Measurements from ENCODE around the gene AFF2.

AFF2 gene

GRCh38 chrX:148618470-148619445 lies 118.3 kb downstream of the AFF2 start:
- H3K27me3 ChIP-seq (ENCODE audit: low read depth, low read length): no peaks in the 10 kb centered on the region
- no peaks in the 10 kb centered on the region for H3K9me3 ChIP-seq (ENCODE audit: control insufficient read depth in 1 of 2, low read length in 2 of 2)
- no peak overlapping the region for H3K27ac ChIP-seq (ENCODE audit: low read length)
- H3K4me1 ChIP-seq (ENCODE audit: control insufficient read depth in 1 of 2, insufficient read depth in 2 of 2, low read length in 2 of 2): no peaks in the 10 kb centered on the region
- H3K4me3 ChIP-seq (ENCODE audit: low read depth in 1 of 2, low read length in 2 of 2): no peak overlapping the region
- no peaks in the 10 kb centered on the region for H3K36me3 ChIP-seq (ENCODE audit: control insufficient read depth in 1 of 2, insufficient read depth in 2 of 2, low read length in 2 of 2)

GRCh38 chrX:148620023-148620422 lies 119.6 kb downstream of the AFF2 start:
- H3K36me3 ChIP-seq (ENCODE audit: control insufficient read depth in 1 of 2, insufficient read depth in 2 of 2, low read length in 2 of 2): no peaks in the 10 kb centered on the region
- H3K27me3 ChIP-seq (ENCODE audit: low read depth, low read length): no peaks in the 10 kb centered on the region
- H3K27ac ChIP-seq (ENCODE audit: low read length): no peak overlapping the region
- H3K4me1 ChIP-seq (ENCODE audit: control insufficient read depth in 1 of 2, insufficient read depth in 2 of 2, low read length in 2 of 2): no peaks in the 10 kb centered on the region
- no peaks in the 10 kb centered on the region for H3K9me3 ChIP-seq (ENCODE audit: control insufficient read depth in 1 of 2, low read length in 2 of 2)
- H3K4me3 ChIP-seq (ENCODE audit: low read depth in 1 of 2, low read length in 2 of 2): no peak overlapping the region

DNA sequence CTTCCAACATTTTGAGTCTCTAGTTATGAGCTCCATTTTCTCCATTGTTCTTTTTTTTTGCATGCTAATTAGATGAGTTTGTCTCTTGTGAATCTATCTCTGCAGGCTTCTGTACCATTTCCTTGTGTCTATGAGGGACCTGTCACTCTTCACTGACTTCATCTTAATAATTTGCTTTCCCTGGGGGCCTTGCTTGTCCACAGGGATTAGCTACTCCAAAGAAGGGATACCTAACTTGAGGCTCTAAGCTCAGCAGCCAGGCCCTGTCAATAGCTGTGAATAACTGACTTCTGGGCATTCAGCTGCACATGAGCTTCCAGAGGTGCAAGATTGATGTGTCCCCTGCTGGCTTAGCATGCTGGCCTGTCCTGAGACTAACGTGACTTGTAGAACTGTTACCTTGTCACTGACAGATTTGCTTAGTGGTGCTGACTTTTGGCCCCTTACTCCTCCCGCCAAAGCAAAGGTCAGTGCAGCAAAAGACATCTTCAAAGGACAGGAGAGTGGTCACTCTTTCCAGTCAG lies 124.6 kb downstream of the AFF2 start:
- Histone ChIP-seq H3K27me3 (ENCODE audit: low read depth, low read length) (no peaks in the 10 kb centered on the region), H3K36me3 (ENCODE audit: control insufficient read depth in 1 of 2, insufficient read depth in 2 of 2, low read length in 2 of 2) (no peaks in the 10 kb centered on the region), H3K4me1 (ENCODE audit: control insufficient read depth in 1 of 2, insufficient read depth in 2 of 2, low read length in 2 of 2) (no peaks in the 10 kb centered on the region), H3K4me3 (ENCODE audit: low read depth in 1 of 2, low read length in 2 of 2) (no peak overlapping the region), H3K9me3 (ENCODE audit: control insufficient read depth in 1 of 2, low read length in 2 of 2) (no peaks in the 10 kb centered on the region), H3K27ac (ENCODE audit: low read length) (no peak overlapping the region)

- no peak overlapping the region for H3K4me3 ChIP-seq (ENCODE audit: low read depth in 1 of 2, low read length in 2 of 2)
- H3K27me3 ChIP-seq (ENCODE audit: low read depth, low read length): no peaks in the 10 kb centered on the region
- H3K36me3 ChIP-seq (ENCODE audit: control insufficient read depth in 1 of 2, insufficient read depth in 2 of 2, low read length in 2 of 2): no peaks in the 10 kb centered on the region
- H3K4me1 ChIP-seq (ENCODE audit: control insufficient read depth in 1 of 2, insufficient read depth in 2 of 2, low read length in 2 of 2): no peaks in the 10 kb centered on the region
- H3K27ac ChIP-seq (ENCODE audit: low read length): no peak overlapping the region
- no peaks in the 10 kb centered on the region for H3K9me3 ChIP-seq (ENCODE audit: control insufficient read depth in 1 of 2, low read length in 2 of 2)
Measured at GRCh38 chrX:148628621-148629020, 128.2 kb downstream of the AFF2 start.

DNA sequence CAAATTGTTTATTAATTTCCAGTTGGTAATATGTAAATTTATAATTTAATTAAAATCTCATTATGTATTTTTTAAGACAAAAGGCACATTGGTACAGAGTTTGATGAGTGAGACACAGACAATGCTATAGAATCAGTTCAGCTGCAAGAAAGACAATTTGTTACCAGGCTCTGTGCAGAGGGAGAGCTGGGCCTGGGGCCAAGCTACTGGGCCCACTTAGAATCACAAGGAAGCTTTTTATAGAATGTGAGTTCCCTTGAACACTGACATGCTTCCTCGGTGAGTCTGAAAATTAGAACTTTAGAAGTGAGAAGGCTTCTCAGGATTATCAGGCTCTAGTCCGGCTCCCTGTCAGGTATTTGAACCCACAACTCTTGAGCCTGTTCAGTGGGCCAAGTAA lies 129.0 kb downstream of the AFF2 start:
- H3K4me3 ChIP-seq (ENCODE audit: low read depth in 1 of 2, low read length in 2 of 2): no peak overlapping the region
- H3K4me1 ChIP-seq (ENCODE audit: control insufficient read depth in 1 of 2, insufficient read depth in 2 of 2, low read length in 2 of 2): no peaks in the 10 kb centered on the region
- H3K27me3 ChIP-seq (ENCODE audit: low read depth, low read length): no peaks in the 10 kb centered on the region
- no peak overlapping the region for H3K27ac ChIP-seq (ENCODE audit: low read length)
- H3K36me3 ChIP-seq (ENCODE audit: control insufficient read depth in 1 of 2, insufficient read depth in 2 of 2, low read length in 2 of 2): no peaks in the 10 kb centered on the region
- H3K9me3 ChIP-seq (ENCODE audit: control insufficient read depth in 1 of 2, low read length in 2 of 2): no peaks in the 10 kb centered on the region

DNA sequence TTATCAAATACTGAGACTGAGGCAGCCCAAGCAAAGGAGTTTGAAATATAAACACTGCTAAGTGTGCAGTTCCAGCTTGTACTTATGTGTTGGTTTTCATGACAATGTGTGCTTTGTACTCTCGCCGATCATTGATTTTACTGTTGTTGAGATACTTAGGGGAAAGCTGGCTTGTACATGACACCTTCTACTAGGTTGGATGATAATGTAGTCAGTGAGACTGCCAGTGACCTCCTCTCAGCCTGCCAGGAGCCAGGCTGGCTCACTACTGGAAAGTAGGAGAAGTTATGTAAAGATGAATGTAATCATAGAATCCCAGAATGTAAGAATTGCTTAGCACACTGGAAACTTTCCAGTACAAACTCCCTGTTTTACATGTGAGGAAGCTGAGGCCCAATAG lies 132.0 kb downstream of the AFF2 start:
- Histone ChIP-seq H3K27ac (ENCODE audit: low read length) (no peak overlapping the region), H3K36me3 (ENCODE audit: control insufficient read depth in 1 of 2, insufficient read depth in 2 of 2, low read length in 2 of 2) (no peaks in the 10 kb centered on the region), H3K27me3 (ENCODE audit: low read depth, low read length) (no peaks in the 10 kb centered on the region), H3K4me3 (ENCODE audit: low read depth in 1 of 2, low read length in 2 of 2) (no peak overlapping the region), H3K4me1 (ENCODE audit: control insufficient read depth in 1 of 2, insufficient read depth in 2 of 2, low read length in 2 of 2) (no peaks in the 10 kb centered on the region), H3K9me3 (ENCODE audit: control insufficient read depth in 1 of 2, low read length in 2 of 2) (no peaks in the 10 kb centered on the region)

DNA sequence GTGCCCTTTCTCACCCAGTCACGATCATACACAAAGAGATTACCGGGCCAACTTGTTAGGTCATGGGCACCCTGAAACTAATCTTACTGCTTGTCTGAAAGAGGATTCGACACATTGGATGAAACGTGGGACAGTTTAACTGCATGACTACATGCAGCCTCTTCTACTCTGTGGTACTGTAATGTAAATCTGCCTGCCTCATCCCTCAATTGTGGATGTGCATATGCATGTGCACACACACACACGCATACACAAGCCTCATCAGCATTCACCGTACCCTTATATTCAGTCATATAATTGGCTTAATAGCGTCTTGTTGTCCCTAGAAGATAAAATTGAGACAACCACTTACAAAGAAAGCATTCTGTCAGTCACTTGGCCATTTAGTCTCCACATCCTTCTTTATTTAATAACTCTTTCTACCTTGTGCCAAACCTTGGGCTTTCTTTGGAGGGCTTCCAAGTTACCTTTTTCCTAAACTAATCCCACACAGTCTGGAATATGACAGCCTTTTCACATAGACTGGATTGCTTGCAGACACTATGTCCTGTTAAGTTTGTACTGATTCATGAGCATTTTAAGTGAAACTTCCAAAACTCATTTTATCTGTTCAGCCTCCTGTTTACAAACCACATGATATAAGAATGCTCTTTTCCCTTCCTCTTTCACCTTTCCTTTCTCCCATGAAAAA lies 132.9 kb downstream of the AFF2 start:
- Histone ChIP-seq H3K36me3 (ENCODE audit: control insufficient read depth in 1 of 2, insufficient read depth in 2 of 2, low read length in 2 of 2) (no peaks in the 10 kb centered on the region), H3K27ac (ENCODE audit: low read length) (no peak overlapping the region), H3K27me3 (ENCODE audit: low read depth, low read length) (no peaks in the 10 kb centered on the region), H3K4me1 (ENCODE audit: control insufficient read depth in 1 of 2, insufficient read depth in 2 of 2, low read length in 2 of 2) (no peaks in the 10 kb centered on the region), H3K9me3 (ENCODE audit: control insufficient read depth in 1 of 2, low read length in 2 of 2) (no peaks in the 10 kb centered on the region), H3K4me3 (ENCODE audit: low read depth in 1 of 2, low read length in 2 of 2) (no peak overlapping the region)

- Histone ChIP-seq H3K4me3 (ENCODE audit: low read depth in 1 of 2, low read length in 2 of 2) (no peak overlapping the region), H3K27me3 (ENCODE audit: low read depth, low read length) (no peaks in the 10 kb centered on the region), H3K27ac (ENCODE audit: low read length) (no peak overlapping the region), H3K4me1 (ENCODE audit: control insufficient read depth in 1 of 2, insufficient read depth in 2 of 2, low read length in 2 of 2) (no peaks in the 10 kb centered on the region), H3K9me3 (ENCODE audit: control insufficient read depth in 1 of 2, low read length in 2 of 2) (no peaks in the 10 kb centered on the region), H3K36me3 (ENCODE audit: control insufficient read depth in 1 of 2, insufficient read depth in 2 of 2, low read length in 2 of 2) (no peaks in the 10 kb centered on the region)
Measured at GRCh38 chrX:148634591-148634990, 134.2 kb downstream of the AFF2 start.

DNA sequence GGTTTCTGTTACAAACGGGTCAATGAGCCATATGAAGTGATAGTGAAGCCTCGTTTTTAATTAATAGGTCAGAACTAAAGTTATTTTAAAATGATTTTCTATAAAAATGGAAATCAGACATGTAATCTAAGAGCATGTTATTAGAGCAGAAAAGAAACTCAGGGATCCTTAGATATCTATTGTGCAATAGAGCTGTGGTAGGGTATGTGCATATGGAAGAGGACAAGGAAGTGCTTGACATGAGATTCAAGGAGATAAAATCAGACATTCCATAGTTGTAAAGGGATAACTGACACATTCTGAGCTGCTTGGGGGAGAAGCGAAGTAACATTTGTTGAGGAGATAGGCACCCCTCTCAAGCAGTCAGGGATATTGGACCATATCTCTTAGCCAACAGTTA lies 143.0 kb downstream of the AFF2 start:
- Histone ChIP-seq H3K4me3 (ENCODE audit: low read depth in 1 of 2, low read length in 2 of 2) (no peak overlapping the region), H3K27me3 (ENCODE audit: low read depth, low read length) (no peaks in the 10 kb centered on the region), H3K27ac (ENCODE audit: low read length) (no peak overlapping the region), H3K4me1 (ENCODE audit: control insufficient read depth in 1 of 2, insufficient read depth in 2 of 2, low read length in 2 of 2) (no peaks in the 10 kb centered on the region), H3K36me3 (ENCODE audit: control insufficient read depth in 1 of 2, insufficient read depth in 2 of 2, low read length in 2 of 2) (no peaks in the 10 kb centered on the region), H3K9me3 (ENCODE audit: control insufficient read depth in 1 of 2, low read length in 2 of 2) (no peaks in the 10 kb centered on the region)

DNA sequence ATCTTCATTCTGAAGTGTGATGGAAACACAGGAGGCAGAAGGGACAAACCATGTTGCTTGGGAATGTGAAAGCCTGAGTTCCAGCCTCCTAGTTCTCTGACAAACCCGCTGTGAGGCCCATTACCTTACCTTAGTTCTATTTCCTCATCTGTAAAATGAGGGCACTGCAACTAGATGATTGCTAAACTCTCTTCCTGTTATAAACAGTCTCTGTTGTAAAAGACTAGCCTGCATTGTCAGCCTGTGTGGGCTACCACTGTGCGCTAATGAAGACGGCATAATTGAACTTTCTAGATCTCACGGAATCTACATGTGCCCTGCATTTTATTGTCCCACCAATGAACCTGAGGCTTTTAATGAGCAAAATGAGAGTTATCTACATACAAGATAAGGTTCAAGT lies 147.2 kb downstream of the AFF2 start:
- Histone ChIP-seq H3K4me1 (ENCODE audit: control insufficient read depth in 1 of 2, insufficient read depth in 2 of 2, low read length in 2 of 2) (no peaks in the 10 kb centered on the region), H3K27me3 (ENCODE audit: low read depth, low read length) (no peaks in the 10 kb centered on the region), H3K4me3 (ENCODE audit: low read depth in 1 of 2, low read length in 2 of 2) (no peak overlapping the region), H3K36me3 (ENCODE audit: control insufficient read depth in 1 of 2, insufficient read depth in 2 of 2, low read length in 2 of 2) (no peaks in the 10 kb centered on the region), H3K9me3 (ENCODE audit: control insufficient read depth in 1 of 2, low read length in 2 of 2) (no peaks in the 10 kb centered on the region), H3K27ac (ENCODE audit: low read length) (no peak overlapping the region)

DNA sequence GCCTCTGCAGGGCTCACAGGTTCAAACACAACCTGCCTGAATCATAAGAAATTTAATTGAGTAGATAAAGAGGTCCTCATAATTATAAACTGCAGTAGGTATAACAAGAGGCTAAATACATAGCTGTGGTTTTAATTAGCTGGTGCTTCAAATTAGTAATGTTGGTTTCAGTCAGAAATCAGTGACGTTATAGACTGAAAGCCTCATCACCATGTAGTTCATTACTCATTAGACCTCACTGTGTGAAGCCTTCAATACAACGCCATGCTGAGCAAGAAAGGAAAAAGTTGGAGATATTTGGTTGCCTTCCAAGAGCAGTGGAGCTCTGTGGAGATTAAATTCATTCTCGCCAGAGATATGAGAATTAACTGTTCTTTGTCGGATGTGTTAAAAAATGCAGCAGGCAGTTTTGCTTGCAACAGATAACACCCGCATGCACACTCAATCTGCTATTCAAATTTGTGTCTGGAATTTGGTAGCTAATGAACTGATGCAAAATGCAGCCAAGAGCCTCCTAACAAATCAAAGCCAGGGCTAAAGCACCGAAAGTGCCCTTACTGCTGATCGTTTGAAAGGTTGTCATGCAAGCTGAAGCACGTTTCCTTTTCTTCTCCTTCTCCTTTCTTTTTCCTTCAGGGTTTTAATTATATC lies 148.9 kb downstream of the AFF2 start:
- no peaks in the 10 kb centered on the region for H3K9me3 ChIP-seq (ENCODE audit: control insufficient read depth in 1 of 2, low read length in 2 of 2)
- no peak overlapping the region for H3K4me3 ChIP-seq (ENCODE audit: low read depth in 1 of 2, low read length in 2 of 2)
- no peak overlapping the region for H3K27ac ChIP-seq (ENCODE audit: low read length)
- no peaks in the 10 kb centered on the region for H3K36me3 ChIP-seq (ENCODE audit: control insufficient read depth in 1 of 2, insufficient read depth in 2 of 2, low read length in 2 of 2)
- H3K4me1 ChIP-seq (ENCODE audit: control insufficient read depth in 1 of 2, insufficient read depth in 2 of 2, low read length in 2 of 2): no peaks in the 10 kb centered on the region
- H3K27me3 ChIP-seq (ENCODE audit: low read depth, low read length): no peaks in the 10 kb centered on the region

Measured in muscle layer of duodenum (tissue), 2 donors.